Measurements from ENCODE around the gene KIF1C. TPM values are rescaled to one million over a fixed set of nuclear protein-coding genes. Genes with fewer than 3 reads are reported as not detected.

Gene KIF1C
- total RNA-seq, 2 experiments from 2014 or later: 32.6 to 43.0 TPM

GRCh38 chr17:4955091-4955490, 42.7 kb upstream of the KIF1C start:
- Mint-ChIP-seq H3K36me3 (ENCODE audit: low read depth) (peaks cover 18% of the 10 kb centered on the region), H3K27me3 (no peaks in the 10 kb centered on the region), H3K9me3 (ENCODE audit: low read depth) (no peaks in the 10 kb centered on the region), H3K4me3 (no peak overlapping the region), H3K27ac (no peak overlapping the region), H3K4me1 (peaks cover 23% of the 10 kb centered on the region)
- ATAC-seq (no peak), DNase-seq (no peak)
- POLR2A ChIA-PET: interaction anchor here (1.0 kb wide), 1 partner anchor 12 kb away, joined by 3 read pairs; the partner anchor contains the start of gene SPAG7
- CTCF ChIA-PET: interaction anchor here (1.0 to 1.9 kb wide), 3 partner anchors 11 to 75 kb away, joined by 3 to 6 read pairs (median 4); no protein-coding TSS in a partner anchor
- intact Hi-C loops (cut with DNase I, micrococcal nuclease): no loop called here

- ATAC-seq (peak; percentile 55), DNase-seq (peak; percentile 72)
- CTCF ChIA-PET: interaction anchor here (0.9 to 1.1 kb wide), 3 partner anchors 10 to 149 kb away, joined by 3 read pairs; partner anchors contain the start of gene SPAG7
- Mint-ChIP-seq H3K36me3 (ENCODE audit: low read depth) (peaks cover 21% of the 10 kb centered on the region), H3K27me3 (no peaks in the 10 kb centered on the region), H3K9me3 (ENCODE audit: low read depth) (no peaks in the 10 kb centered on the region), H3K27ac (no peak overlapping the region), H3K4me3 (no peak overlapping the region), H3K4me1 (peaks cover 9% of the 10 kb centered on the region)
- intact Hi-C loops (cut with DNase I, micrococcal nuclease): no loop called here
- POLR2A ChIA-PET: no interaction called here
Observed at GRCh38 chr17:4956493-4957061, 41.2 kb upstream of the KIF1C start.

- Mint-ChIP-seq H3K36me3 (ENCODE audit: low read depth) (peaks cover 22% of the 10 kb centered on the region), H3K27me3 (no peaks in the 10 kb centered on the region), H3K27ac (no peak overlapping the region), H3K4me1 (peaks cover 7% of the 10 kb centered on the region), H3K4me3 (no peak overlapping the region), H3K9me3 (ENCODE audit: low read depth) (no peaks in the 10 kb centered on the region)
- ATAC-seq (no peak), DNase-seq (no peak)
- intact Hi-C loops (cut with DNase I, micrococcal nuclease): no loop called here
- ChIA-PET POLR2A (interaction anchor here (0.6 kb wide), 1 partner anchor 25 kb away, joined by 3 read pairs; no protein-coding TSS in a partner anchor), CTCF (interaction anchor here (0.6 to 1.2 kb wide), 2 partner anchors 9 to 12 kb away, joined by 3 to 6 read pairs; no protein-coding TSS in a partner anchor)
Observed at GRCh38 chr17:4958102-4958501, 39.6 kb upstream of the KIF1C start.

GRCh38 chr17:4959261-4959965, 38.3 kb upstream of the KIF1C start:
- H3K9me3 Mint-ChIP-seq (ENCODE audit: low read depth): no peaks in the 10 kb centered on the region
- no peak for ATAC-seq
- CTCF ChIA-PET: interaction anchor here (1.3 kb wide), 1 partner anchor 27 kb away, joined by 3 read pairs; no protein-coding TSS in a partner anchor

GRCh38 chr17:4960279-4960922, 37.3 kb upstream of the KIF1C start:
- H3K27me3 Mint-ChIP-seq: no peaks in the 10 kb centered on the region
- intact Hi-C loops (cut with DNase I, micrococcal nuclease): no loop called here
- H3K4me3 Mint-ChIP-seq: no peak overlapping the region
- ChIA-PET POLR2A (no interaction called here), CTCF (interaction anchor here (1.3 kb wide), 1 partner anchor 26 kb away, joined by 3 read pairs; no protein-coding TSS in a partner anchor)
- ATAC-seq: no peak
- H3K4me1 Mint-ChIP-seq: peaks cover 11% of the 10 kb centered on the region
- peaks cover 29% of the 10 kb centered on the region for H3K36me3 Mint-ChIP-seq (ENCODE audit: low read depth)
- no peak overlapping the region for H3K27ac Mint-ChIP-seq
- H3K9me3 Mint-ChIP-seq (ENCODE audit: low read depth): peaks cover 3% of the 10 kb centered on the region
- no peak for DNase-seq

More at GRCh38 chr17:4959261-4959965, 38.3 kb upstream of the KIF1C start:
- H3K36me3 Mint-ChIP-seq (ENCODE audit: low read depth): peaks cover 23% of the 10 kb centered on the region
- H3K27ac Mint-ChIP-seq: no peak overlapping the region
- no peaks in the 10 kb centered on the region for H3K27me3 Mint-ChIP-seq
- POLR2A ChIA-PET: interaction anchor here (0.5 to 1.2 kb wide), 3 partner anchors 8 to 119 kb away, joined by 3 to 4 read pairs (median 3); partner anchors contain the start of genes ENO3, SPAG7 and ZFP3
- intact Hi-C loops (cut with DNase I, micrococcal nuclease): no loop called here
- H3K4me3 Mint-ChIP-seq: no peak overlapping the region
- peaks cover 7% of the 10 kb centered on the region for H3K4me1 Mint-ChIP-seq
- no peak for DNase-seq

GRCh38 chr17:4965311-4965986, 32.3 kb upstream of the KIF1C start:
- CTCF ChIA-PET: interaction anchor here (0.6 to 1.7 kb wide), 3 partner anchors 11 to 316 kb away, joined by 3 to 4 read pairs (median 4); no protein-coding TSS in a partner anchor
- H3K9me3 Mint-ChIP-seq (ENCODE audit: low read depth): peaks cover 4% of the 10 kb centered on the region
- H3K27me3 Mint-ChIP-seq: no peaks in the 10 kb centered on the region
- intact Hi-C loops (cut with DNase I, micrococcal nuclease): loop anchor here (5.0 kb wide), 3 partner anchors 67 to 227 kb away; partner anchors contain the start of genes ZFP3 (in 1 of the 2) and ZNF594 (in 1 of the 2)
- POLR2A ChIA-PET: interaction anchor here (1.1 to 6.0 kb wide), 2 partner anchors 18 to 26 kb away, joined by 4 to 80 read pairs; partner anchors contain the start of genes ENO3, PFN1, RNF167 and SLC25A11
- H3K4me3 Mint-ChIP-seq: peak overlapping the region; percentile 36
- H3K27ac Mint-ChIP-seq: peak overlapping the region; percentile 47
- no peak for DNase-seq
- H3K4me1 Mint-ChIP-seq: peaks cover 31% of the 10 kb centered on the region
- peaks cover 28% of the 10 kb centered on the region for H3K36me3 Mint-ChIP-seq (ENCODE audit: low read depth)
- no peak for ATAC-seq

GRCh38 chr17:4966844-4967538, 30.8 kb upstream of the KIF1C start:
- no peak overlapping the region for H3K27ac Mint-ChIP-seq
- intact Hi-C loops (cut with DNase I, micrococcal nuclease): loop anchor here (1.0 to 5.0 kb wide), 16 partner anchors 14 to 520 kb away; partner anchors contain the start of genes CHRNE (in 2 of the 2), RNF167 (in 2 of the 2), SLC25A11 (in 2 of the 2) and ARRB2 (in 1 of the 2)
- POLR2A ChIA-PET: interaction anchor here (0.8 to 6.0 kb wide), 6 partner anchors 8 to 258 kb away, joined by 3 to 80 read pairs (median 4); partner anchors contain the start of genes ENO3, PFN1, RNF167 and SLC25A11
- H3K36me3 Mint-ChIP-seq (ENCODE audit: low read depth): peaks cover 37% of the 10 kb centered on the region
- H3K9me3 Mint-ChIP-seq (ENCODE audit: low read depth): peaks cover 4% of the 10 kb centered on the region
- CTCF ChIA-PET: interaction anchor here (0.6 to 1.6 kb wide), 18 partner anchors 9 to 255 kb away, joined by 3 to 13 read pairs (median 3); partner anchors contain the start of genes CHRNE, ENO3, GP1BA and INCA1
- no peaks in the 10 kb centered on the region for H3K27me3 Mint-ChIP-seq
- DNase-seq (peak; percentile 95), ATAC-seq (peak; percentile 80)
- H3K4me1 Mint-ChIP-seq: peaks cover 40% of the 10 kb centered on the region
- H3K4me3 Mint-ChIP-seq: no peak overlapping the region

GRCh38 chr17:4967539-4968485, 29.9 kb upstream of the KIF1C start, which contains the start of gene SPAG7:
Gene SPAG7, minus strand, starts transcription at chr17:4967817. Its CDS starts 13 bp downstream, at chr17:4967804.
- DNase-seq: peak; percentile 96
- peak; percentile 54 for ATAC-seq
- H3K27me3 Mint-ChIP-seq: no peaks in the 10 kb centered on the region
- ChIA-PET CTCF (interaction anchor here (0.6 to 1.6 kb wide), 17 partner anchors 12 to 303 kb away, joined by 3 to 13 read pairs (median 4); partner anchors contain the start of genes ENO3, GP1BA, INCA1 and KIF1C), POLR2A (interaction anchor here (0.5 to 6.0 kb wide), 8 partner anchors 8 to 316 kb away, joined by 3 to 80 read pairs (median 4); partner anchors contain the start of genes ENO3, INCA1, PFN1 and RNF167)
- no peak within 1 kb of the TSS for H3K27ac Mint-ChIP-seq
- peaks cover 42% of the 10 kb centered on the region for H3K36me3 Mint-ChIP-seq (ENCODE audit: low read depth)
- peaks cover 40% of the 10 kb centered on the region for H3K4me1 Mint-ChIP-seq
- intact Hi-C loops (cut with DNase I, micrococcal nuclease): loop anchor here (1.0 to 5.0 kb wide), 17 partner anchors 13 to 825 kb away; partner anchors contain the start of genes CHRNE (in 2 of the 2), RNF167 (in 2 of the 2), SLC25A11 (in 2 of the 2) and ARRB2 (in 1 of the 2)
- H3K9me3 Mint-ChIP-seq (ENCODE audit: low read depth): peaks cover 4% of the 10 kb centered on the region
- no peak within 1 kb of the TSS for H3K4me3 Mint-ChIP-seq
